B cell (primary cell): ENCODE measurements around the gene LCN10. TPM values are rescaled to one million over a fixed set of nuclear protein-coding genes. Genes with fewer than 3 reads are reported as not detected.

Experiments used
- ATAC-seq: fragments of 200-7000 bp; cut with Tn5 transposase; one replicate; pipeline ENCODE4 v1.10.0; 2021; ENCODE audit warnings: low read depth, mild to moderate bottlenecking, moderate number of reproducible peaks, moderate library complexity
- CTCF ChIA-PET: fragments of 350-600 bp; sonication (Branson Sonifier 250); formaldehyde crosslinking; loops from one replicate; lab custom pipeline; 2021; ENCODE audit warnings: antibody characterized with exemption, inconsistent platforms; lab: Charles Lee
- POLR2A ChIA-PET: fragments of 350-600 bp; sonication (Branson Sonifier 250); formaldehyde crosslinking; loops from one replicate; lab custom pipeline; 2021; ENCODE audit warnings: antibody characterized with exemption; lab: Charles Lee
- DNase-seq: peaks from one replicate; pipeline ENCODE4 v3.0.0; 2013
- H2AFZ ChIP-seq: 2 replicates; pipeline ENCODE4 v1.6.1; 2012; ENCODE audit warnings: mild to moderate bottlenecking, low read depth, low read length; ENCODE audit not compliant: insufficient read depth, poor library complexity, severe bottlenecking
- H3K27ac ChIP-seq, 2 donors: 1 replicate in 1 of 2; 2 replicates in 1 of 2; pipeline ENCODE4 v1.5.1; 2012 to 2013; ENCODE audit warnings: low read length in 2 of 2, mild to moderate bottlenecking in 2 of 2, moderate library complexity in 1 of 2
- H3K27me3 ChIP-seq, 4 experiments: fragments of 200-600 bp in 1 of 4; sonication (generic) in 1 of 4; replicated peaks in 1 of 4; 1 replicate in 2 of 4; 2 replicates in 2 of 4; pipeline versions ENCODE4 v1.6.1 to v1.7.0; 2013 to 2016; ENCODE audit warnings: low read length in 3 of 4, mild to moderate bottlenecking in 2 of 4, mixed read lengths in 1 of 4, moderate library complexity in 1 of 4; ENCODE audit not compliant: insufficient read depth in 4 of 4, control insufficient read depth in 3 of 4; ENCODE audit errors: control extremely low read depth in 1 of 4
- H3K36me3 ChIP-seq, 2 experiments: replicated peaks in 1 of 2; 1 replicate in 1 of 2; 2 replicates in 1 of 2; pipeline versions ENCODE4 v1.6.1 to v1.7.1; 2013; ENCODE audit warnings: low read length in 1 of 2; ENCODE audit not compliant: insufficient read depth in 2 of 2, control insufficient read depth in 1 of 2; ENCODE audit errors: control extremely low read depth in 1 of 2, extremely low read depth in 1 of 2
- H3K4me1 ChIP-seq, 2 donors: fragments of 200-600 bp in 1 of 2; sonication (generic) in 1 of 2; 1 replicate in 1 of 2; 2 replicates in 1 of 2; pipeline versions ENCODE4 v1.5.1 to v1.6.1; 2013 to 2017; ENCODE audit warnings: low read length in 2 of 2; ENCODE audit not compliant: control insufficient read depth in 2 of 2, insufficient read depth in 2 of 2
- H3K4me2 ChIP-seq: replicated peaks from 2 replicates; pipeline ENCODE3; 2012; ENCODE audit warnings: mild to moderate bottlenecking, low read depth, low read length; ENCODE audit not compliant: poor library complexity, severe bottlenecking
- H3K4me3 ChIP-seq, 5 experiments: fragments of 200-600 bp in 1 of 5; sonication (generic) in 1 of 5; 1 replicate in 3 of 5; 2 replicates in 2 of 5; pipeline versions ENCODE4 v1.5.1 to v1.7.0; 2011 to 2016; ENCODE audit warnings: low read length in 4 of 5, mild to moderate bottlenecking in 4 of 5, low read depth in 2 of 5, control low read depth in 1 of 5, moderate library complexity in 1 of 5; ENCODE audit not compliant: insufficient read depth in 1 of 5; ENCODE audit errors: control extremely low read depth in 1 of 5, extremely low read depth in 1 of 5
- H3K79me2 ChIP-seq: fragments of 200-600 bp; sonication (generic); one replicate; pipeline ENCODE4 v1.6.0; 2016; ENCODE audit warnings: low read length; ENCODE audit not compliant: control insufficient read depth, insufficient read depth
- H3K9ac ChIP-seq: fragments of 200-600 bp; sonication (generic); 2 replicates; pipeline ENCODE4 v1.6.1; 2017; ENCODE audit warnings: mild to moderate bottlenecking, low read length, moderate library complexity
- H3K9me3 ChIP-seq, 3 donors: one replicate each; pipeline versions ENCODE4 v1.6.1 to v1.7.1; 2013; ENCODE audit warnings: low read length in 2 of 3; ENCODE audit not compliant: control insufficient read depth in 2 of 3, insufficient read depth in 1 of 3; ENCODE audit errors: control extremely low read depth in 1 of 3
- H4K20me1 ChIP-seq: 2 replicates; pipeline ENCODE4 v1.6.0; 2012; ENCODE audit warnings: mild to moderate bottlenecking, low read length; ENCODE audit not compliant: insufficient read depth, control insufficient read depth, poor library complexity, severe bottlenecking
- H3K27ac Mint-ChIP-seq: one replicate; pipeline ENCODE4 v1.8.0; 2021; ENCODE audit warnings: mixed read lengths
- H3K27me3 Mint-ChIP-seq: one replicate; pipeline ENCODE4 v1.8.0; 2021; ENCODE audit warnings: mixed read lengths
- H3K4me1 Mint-ChIP-seq: one replicate; pipeline ENCODE4 v1.8.0; 2021; ENCODE audit warnings: mixed read lengths
- H3K4me3 Mint-ChIP-seq: one replicate; pipeline ENCODE4 v1.8.0; 2021; ENCODE audit warnings: mixed read lengths
- H3K9me3 Mint-ChIP-seq: one replicate; pipeline ENCODE4 v1.8.0; 2022; ENCODE audit warnings: mixed read lengths; ENCODE audit not compliant: insufficient read depth
- EZH2 ChIP-seq: IDR thresholded peaks from 2 replicates; pipeline ENCODE4 v1.6.1; 2012; ENCODE audit warnings: borderline replicate concordance, low read depth, mild to moderate bottlenecking, moderate library complexity, low read length; ENCODE audit not compliant: insufficient read depth, poor library complexity, severe bottlenecking
- WGBS: methylation state at CpG from one replicate; pipeline ENCODE4 v1.1.5; 2013; ENCODE audit warnings: missing lambda C conversion rate; ENCODE audit not compliant: insufficient coverage; 5-methylcytosine and 5-hydroxymethylcytosine counted together
- intact Hi-C: fragments of 100-400 bp; cut with micrococcal nuclease; formaldehyde crosslinking; loops from one replicate; pipeline ENCODE4 v1.10.0; 2022
- polyA plus RNA-seq: library from polyadenylated mRNA; depleted of rRNA; stranded (reverse); fragments of >200 nt; gene quantifications from 2 replicates; pipeline ENCODE4 v1.2.3, GENCODE V29; 2012
- total RNA-seq, 2 donors: library from RNA; stranded (reverse); fragments of 120-200 nt in 1 of 2; gene quantifications; 1 replicate in 1 of 2; 2 replicates in 1 of 2; pipeline versions ENCODE4 v1.2.3 to v1.2.4, GENCODE V29; 2013 to 2022
- TF ChIP-seq, protein P1 (sequence below): fragments of 200-600 bp; IDR thresholded peaks from one replicate; pipeline ENCODE4 v1.8.0; 2022; ENCODE audit warnings: antibody characterized with exemption, mild to moderate bottlenecking

LCN10 gene
- total and polyA plus RNA-seq, 2 donors (not counting 1 experiment from before 2014, with no cell fraction given): 76.3 to 93.0 TPM

DNA sequence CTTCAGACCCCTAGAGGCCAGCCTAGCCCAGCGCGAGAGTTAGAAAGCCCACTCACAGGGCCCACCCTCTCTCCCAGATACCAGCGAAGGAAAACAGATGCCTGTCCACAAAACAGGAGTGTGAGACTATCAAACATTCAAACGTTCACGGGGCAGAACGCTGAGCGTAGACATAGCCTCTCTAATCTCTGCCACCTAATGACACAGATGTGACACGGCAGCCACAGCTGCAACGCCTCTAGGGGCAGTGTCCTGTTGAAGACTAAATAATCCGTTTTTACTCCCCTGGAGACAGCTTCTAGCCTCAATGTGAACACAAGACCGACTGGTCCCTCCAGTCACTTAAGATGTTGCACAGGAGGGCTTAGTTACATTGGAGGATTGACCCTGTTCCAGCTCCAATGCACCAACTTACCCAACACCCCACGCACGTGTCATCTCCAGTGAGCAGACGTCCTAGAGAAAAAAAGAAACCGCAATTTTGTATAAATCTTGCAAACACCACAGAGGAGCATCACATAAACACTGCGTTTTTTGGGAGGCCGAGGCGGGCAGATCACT is 16.0 kb downstream of the LCN10 start:
- H3K27me3 Mint-ChIP-seq: no peaks in the 10 kb centered on the region
- H3K9ac ChIP-seq: peak overlapping the region; percentile 95
- TF ChIP-seq EZH2: no peak
- TF ChIP-seq, protein P1, sequence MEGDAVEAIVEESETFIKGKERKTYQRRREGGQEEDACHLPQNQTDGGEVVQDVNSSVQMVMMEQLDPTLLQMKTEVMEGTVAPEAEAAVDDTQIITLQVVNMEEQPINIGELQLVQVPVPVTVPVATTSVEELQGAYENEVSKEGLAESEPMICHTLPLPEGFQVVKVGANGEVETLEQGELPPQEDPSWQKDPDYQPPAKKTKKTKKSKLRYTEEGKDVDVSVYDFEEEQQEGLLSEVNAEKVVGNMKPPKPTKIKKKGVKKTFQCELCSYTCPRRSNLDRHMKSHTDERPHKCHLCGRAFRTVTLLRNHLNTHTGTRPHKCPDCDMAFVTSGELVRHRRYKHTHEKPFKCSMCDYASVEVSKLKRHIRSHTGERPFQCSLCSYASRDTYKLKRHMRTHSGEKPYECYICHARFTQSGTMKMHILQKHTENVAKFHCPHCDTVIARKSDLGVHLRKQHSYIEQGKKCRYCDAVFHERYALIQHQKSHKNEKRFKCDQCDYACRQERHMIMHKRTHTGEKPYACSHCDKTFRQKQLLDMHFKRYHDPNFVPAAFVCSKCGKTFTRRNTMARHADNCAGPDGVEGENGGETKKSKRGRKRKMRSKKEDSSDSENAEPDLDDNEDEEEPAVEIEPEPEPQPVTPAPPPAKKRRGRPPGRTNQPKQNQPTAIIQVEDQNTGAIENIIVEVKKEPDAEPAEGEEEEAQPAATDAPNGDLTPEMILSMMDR: peak; percentile 77
- H3K36me3 ChIP-seq: peaks cover 0 to 43% of the 10 kb centered on the region in 2 experiments
- peak overlapping the region in 1 of 2 donors; percentile 79 for H3K27ac ChIP-seq
- H3K27me3 ChIP-seq: no peaks in the 10 kb centered on the region
- ChIA-PET POLR2A (interaction anchor here (0.7 to 5.1 kb wide), 12 partner anchors 8 to 116 kb away, joined by 4 to 83 read pairs (median 11); partner anchors contain the start of genes AGPAT2, LCN6 and LCN8), CTCF (interaction anchor here (0.7 to 7.2 kb wide), 20 partner anchors 8 to 310 kb away, joined by 3 to 102 read pairs (median 6); partner anchors contain the start of genes LCN10, LCN6, LCN8 and TMEM141)
- WGBS: 6% methylated on average over 8 of the region's 18 CpGs
- H3K79me2 ChIP-seq: peaks cover 36% of the 10 kb centered on the region
- H3K4me3 Mint-ChIP-seq: peak overlapping the region; percentile 96
- DNase-seq (peak; percentile 76), ATAC-seq (peak; percentile 28)
- H4K20me1 ChIP-seq: peaks cover 62% of the 10 kb centered on the region
- peaks cover 45% of the 10 kb centered on the region for H3K4me1 Mint-ChIP-seq
- H2AFZ ChIP-seq: no peak overlapping the region
- H3K4me1 ChIP-seq: peaks cover 22 to 35% of the 10 kb centered on the region in 2 donors
- no peaks in the 10 kb centered on the region for H3K9me3 ChIP-seq
- peak overlapping the region; percentile 96 for H3K4me2 ChIP-seq
- no peaks in the 10 kb centered on the region for H3K9me3 Mint-ChIP-seq
- intact Hi-C loops: no loop called here
- peak overlapping the region; percentile 93 for H3K27ac Mint-ChIP-seq
- peak overlapping the region; percentile 90 to 99 (median 96) for H3K4me3 ChIP-seq

DNA sequence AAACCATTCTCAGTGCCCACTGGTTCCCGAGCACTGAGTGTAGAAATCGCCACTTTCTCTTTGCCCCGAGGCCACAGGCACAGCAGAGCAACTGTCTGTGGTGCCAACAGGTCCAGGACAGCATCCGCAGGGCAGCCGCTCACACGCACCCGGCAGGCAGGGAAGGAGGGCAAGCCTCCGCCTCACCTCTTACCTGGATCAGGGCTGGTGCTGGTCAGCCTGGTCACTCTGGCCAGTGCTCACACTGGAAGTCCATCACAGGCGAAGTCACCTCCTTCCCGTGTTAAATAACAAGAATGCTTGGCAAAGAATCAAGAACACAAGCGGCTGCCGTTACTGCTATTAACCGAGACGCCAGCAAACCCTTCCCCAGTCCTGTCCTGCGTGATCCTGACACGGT is 16.6 kb downstream of the LCN10 start:
- intact Hi-C loops: no loop called here
- ChIA-PET POLR2A (interaction anchor here (1.3 to 5.1 kb wide), 4 partner anchors 12 to 33 kb away, joined by 4 to 83 read pairs (median 34); partner anchors contain the start of genes LCN6 and LCN8), CTCF (interaction anchor here (1.6 to 7.2 kb wide), 6 partner anchors 11 to 65 kb away, joined by 4 to 102 read pairs (median 20); partner anchors contain the start of genes LCN10, LCN8 and TMEM141)
- Mint-ChIP-seq H3K27ac (peak overlapping the region; percentile 93), H3K9me3 (no peaks in the 10 kb centered on the region), H3K4me1 (peaks cover 43% of the 10 kb centered on the region), H3K27me3 (no peaks in the 10 kb centered on the region), H3K4me3 (peak overlapping the region; percentile 96)
- no peak for ATAC-seq
- WGBS: 78% methylated on average over 16 of the region's 16 CpGs
- Histone ChIP-seq H3K4me3 (peak overlapping the region in 2 of 5 experiments; percentile 99), H3K27ac (no peak overlapping the region), H2AFZ (no peak overlapping the region), H3K27me3 (no peaks in the 10 kb centered on the region), H3K79me2 (peaks cover 36% of the 10 kb centered on the region), H3K9ac (peak overlapping the region; percentile 95), H4K20me1 (peaks cover 68% of the 10 kb centered on the region), H3K4me1 (peaks cover 22 to 35% of the 10 kb centered on the region in 2 donors), H3K4me2 (peak overlapping the region; percentile 96), H3K9me3 (no peaks in the 10 kb centered on the region), H3K36me3 (peaks cover 0 to 47% of the 10 kb centered on the region in 2 experiments)
- no peak for DNase-seq
- TF ChIP-seq, protein P1: no peak
- TF ChIP-seq EZH2: no peak
